SK-N-SH treated with all-trans-retinoic acid at 6 μM for 48 hours (cell line): ENCODE data around the gene USP22.

Experiments used
- ATAC-seq: fragments of 200-7000 bp; cut with Tn5 transposase; 3 replicates; pipeline ENCODE4 v1.9.1; 2020; ENCODE audit warnings: mild to moderate bottlenecking, moderate library complexity
- ARNTL ChIP-seq: fragments of 450-650 bp; formaldehyde crosslinking; IDR thresholded peaks from 2 replicates; pipeline ENCODE4 v1.5.0; 2020; ENCODE audit warnings: low read depth, mild to moderate bottlenecking, moderate library complexity, borderline replicate concordance
- BACH2 ChIP-seq: fragments of 250-450 bp; sonication (Bioruptor Pico); IDR thresholded peaks from 2 replicates; pipeline ENCODE4 v1.9.0; 2021; ENCODE audit warnings: mild to moderate bottlenecking, borderline replicate concordance
- CREB5 ChIP-seq: fragments of 250-450 bp; sonication (Bioruptor Pico); IDR thresholded peaks from 2 replicates; pipeline ENCODE4 v1.5.1; 2020; ENCODE audit warnings: low read depth, mild to moderate bottlenecking, moderate library complexity
- CSDC2 ChIP-seq: fragments of 250-450 bp; sonication (Bioruptor Pico); IDR thresholded peaks from 2 replicates; pipeline ENCODE4 v1.5.0; 2020; ENCODE audit warnings: mild to moderate bottlenecking, moderate library complexity
- ESRRG ChIP-seq: fragments of 250-450 bp; sonication (Bioruptor Pico); IDR thresholded peaks from 2 replicates; pipeline ENCODE4 v1.6.1; 2021; ENCODE audit warnings: mild to moderate bottlenecking
- GLIS3 ChIP-seq: fragments of 250-450 bp; sonication (Bioruptor Pico); IDR thresholded peaks from 2 replicates; pipeline ENCODE4 v1.5.0; 2020; ENCODE audit warnings: mild to moderate bottlenecking, moderate library complexity
- ISL1 ChIP-seq: fragments of 250-450 bp; sonication (Bioruptor Pico); IDR thresholded peaks from 2 replicates; pipeline ENCODE4 v2.1.2; 2022; ENCODE audit warnings: mild to moderate bottlenecking, moderate library complexity
- OSR1 ChIP-seq: fragments of 250-450 bp; sonication (Bioruptor Pico); IDR thresholded peaks from 2 replicates; pipeline ENCODE4 v1.8.0; 2022; ENCODE audit warnings: moderate library complexity, mild to moderate bottlenecking, inconsistent platforms
- PPARA ChIP-seq: fragments of 250-450 bp; sonication (Bioruptor Pico); IDR thresholded peaks from 2 replicates; pipeline ENCODE4 v1.5.0; 2020; ENCODE audit warnings: mild to moderate bottlenecking, borderline replicate concordance
- RARB ChIP-seq: fragments of 250-450 bp; sonication (Bioruptor Pico); IDR thresholded peaks from 2 replicates; pipeline ENCODE4 v1.8.0; 2021; ENCODE audit warnings: mild to moderate bottlenecking, moderate library complexity
- SNAI2 ChIP-seq: fragments of 250-450 bp; sonication (Bioruptor Pico); IDR thresholded peaks from 2 replicates; pipeline ENCODE4 v1.5.0; 2020; ENCODE audit warnings: mild to moderate bottlenecking, moderate library complexity
- TCF4 ChIP-seq: fragments of 250-450 bp; sonication (Bioruptor Pico); IDR thresholded peaks from 2 replicates; pipeline ENCODE4 v1.8.0; 2021; ENCODE audit warnings: mild to moderate bottlenecking, moderate library complexity, borderline replicate concordance
- ZC3H10 ChIP-seq: fragments of 250-450 bp; sonication (Bioruptor Pico); IDR thresholded peaks from 2 replicates; pipeline ENCODE4 v1.5.1; 2021; ENCODE audit warnings: mild to moderate bottlenecking, moderate library complexity
- ZFP3 ChIP-seq: fragments of 250-450 bp; sonication (Bioruptor Pico); IDR thresholded peaks from 2 replicates; pipeline ENCODE4 v1.5.0; 2020; ENCODE audit warnings: mild to moderate bottlenecking, moderate library complexity
- ZFP30 ChIP-seq: fragments of 450-650 bp; formaldehyde crosslinking; IDR thresholded peaks from 2 replicates; pipeline ENCODE4 v1.5.0; 2022; ENCODE audit warnings: mild to moderate bottlenecking, moderate library complexity
- ZNF565 ChIP-seq: fragments of 450-650 bp; formaldehyde crosslinking; conservative IDR thresholded peaks from 2 replicates; pipeline ENCODE4 v1.5.0; 2020; ENCODE audit warnings: low read depth, mild to moderate bottlenecking, moderate library complexity
- ZNF70 ChIP-seq: fragments of 450-650 bp; formaldehyde crosslinking; IDR thresholded peaks from 2 replicates; pipeline ENCODE4 v1.5.0; 2020; ENCODE audit warnings: mild to moderate bottlenecking, moderate library complexity
- ZNF8 ChIP-seq: fragments of 450-650 bp; formaldehyde crosslinking; IDR thresholded peaks from 2 replicates; pipeline ENCODE4 v1.5.0; 2020; ENCODE audit warnings: mild to moderate bottlenecking, moderate library complexity
- TF ChIP-seq, protein P1 (sequence below): fragments of 250-450 bp; sonication (Bioruptor Pico); IDR thresholded peaks from 2 replicates; pipeline ENCODE4 v1.8.0; 2020; ENCODE audit warnings: mild to moderate bottlenecking, moderate library complexity, borderline replicate concordance
- TF ChIP-seq, protein P2 (sequence below): fragments of 250-450 bp; sonication (Bioruptor Pico); IDR thresholded peaks from 2 replicates; pipeline ENCODE4 v1.5.0; 2020; ENCODE audit warnings: mild to moderate bottlenecking, moderate library complexity
- TF ChIP-seq, protein P3 (sequence below): fragments of 250-450 bp; sonication (Bioruptor Pico); IDR thresholded peaks from 2 replicates; pipeline ENCODE4 v1.8.0; 2021; ENCODE audit warnings: low read depth, mild to moderate bottlenecking, moderate library complexity, borderline replicate concordance

USP22 gene

GRCh38 chr17:21030375-21030774 is 12.4 kb downstream of the USP22 start:
- ATAC-seq = no peak
- TF ChIP-seq BACH2 (CRISPR knock-in tag) (no peak), ZFP30 (CRISPR knock-in tag) (no peak), ARNTL (CRISPR knock-in tag) (no peak), ZNF565 (CRISPR knock-in tag) (no peak), CREB5 (CRISPR knock-in tag) (no peak), SNAI2 (CRISPR knock-in tag) (no peak), TCF4 (CRISPR knock-in tag) (no peak), RARB (no peak), ZC3H10 (no peak), OSR1 (CRISPR knock-in tag) (no peak)
- TF ChIP-seq, all 23 proteins: peak for 0

DNA sequence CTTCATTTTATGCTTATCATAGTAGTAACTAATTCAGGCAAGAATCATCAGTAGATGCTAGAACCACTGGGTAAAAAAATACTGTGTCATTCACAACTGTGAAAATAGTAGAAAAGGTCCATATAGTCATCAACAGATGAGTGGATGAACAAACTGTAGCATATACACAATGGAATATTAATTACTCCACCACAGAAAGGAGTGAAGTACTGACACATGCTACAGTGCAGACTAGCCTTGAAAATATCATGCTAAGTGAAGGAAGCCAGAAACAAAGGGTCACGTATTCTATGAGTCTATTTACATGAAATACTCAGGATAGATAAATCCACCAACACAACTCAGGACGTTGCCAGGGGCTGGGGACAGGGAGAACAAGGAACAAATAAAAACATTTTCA is 13.3 kb downstream of the USP22 start:
- TF ChIP-seq, protein P1, sequence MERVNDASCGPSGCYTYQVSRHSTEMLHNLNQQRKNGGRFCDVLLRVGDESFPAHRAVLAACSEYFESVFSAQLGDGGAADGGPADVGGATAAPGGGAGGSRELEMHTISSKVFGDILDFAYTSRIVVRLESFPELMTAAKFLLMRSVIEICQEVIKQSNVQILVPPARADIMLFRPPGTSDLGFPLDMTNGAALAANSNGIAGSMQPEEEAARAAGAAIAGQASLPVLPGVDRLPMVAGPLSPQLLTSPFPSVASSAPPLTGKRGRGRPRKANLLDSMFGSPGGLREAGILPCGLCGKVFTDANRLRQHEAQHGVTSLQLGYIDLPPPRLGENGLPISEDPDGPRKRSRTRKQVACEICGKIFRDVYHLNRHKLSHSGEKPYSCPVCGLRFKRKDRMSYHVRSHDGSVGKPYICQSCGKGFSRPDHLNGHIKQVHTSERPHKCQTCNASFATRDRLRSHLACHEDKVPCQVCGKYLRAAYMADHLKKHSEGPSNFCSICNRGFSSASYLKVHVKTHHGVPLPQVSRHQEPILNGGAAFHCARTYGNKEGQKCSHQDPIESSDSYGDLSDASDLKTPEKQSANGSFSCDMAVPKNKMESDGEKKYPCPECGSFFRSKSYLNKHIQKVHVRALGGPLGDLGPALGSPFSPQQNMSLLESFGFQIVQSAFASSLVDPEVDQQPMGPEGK (CRISPR knock-in tag) = no peak
- TF ChIP-seq RARB (no peak), ZNF70 (CRISPR knock-in tag) (no peak), CREB5 (CRISPR knock-in tag) (no peak), PPARA (CRISPR knock-in tag) (no peak), TCF4 (CRISPR knock-in tag) (no peak), ZFP30 (CRISPR knock-in tag) (no peak), ZNF565 (CRISPR knock-in tag) (no peak), CSDC2 (CRISPR knock-in tag) (no peak), ZC3H10 (no peak), BACH2 (CRISPR knock-in tag) (no peak)

GRCh38 chr17:21029036-21029435 is 13.8 kb downstream of the USP22 start:
- TF ChIP-seq, protein P1 (CRISPR knock-in tag) = no peak
- TF ChIP-seq CREB5 (CRISPR knock-in tag) = no peak
- TF ChIP-seq RARB = no peak
- TF ChIP-seq TCF4 (CRISPR knock-in tag) = no peak
- no peak for TF ChIP-seq SNAI2 (CRISPR knock-in tag)
- TF ChIP-seq PPARA (CRISPR knock-in tag) = no peak
- no peak for TF ChIP-seq ISL1
- no peak for TF ChIP-seq ZNF8 (CRISPR knock-in tag)
- TF ChIP-seq ZFP30 (CRISPR knock-in tag) = no peak
- no peak for ATAC-seq

More for the DNA sequence above, 13.3 kb downstream of the USP22 start:
- ATAC-seq = no peak

GRCh38 chr17:21028192-21028591 is 14.6 kb downstream of the USP22 start:
- ATAC-seq = no peak
- TF ChIP-seq TCF4 (CRISPR knock-in tag) (no peak), ESRRG (CRISPR knock-in tag) (no peak), ZNF8 (CRISPR knock-in tag) (no peak), ZC3H10 (no peak), CREB5 (CRISPR knock-in tag) (no peak), ZNF565 (CRISPR knock-in tag) (no peak), ZFP3 (CRISPR knock-in tag) (no peak), ZNF70 (CRISPR knock-in tag) (no peak), GLIS3 (CRISPR knock-in tag) (no peak)
- TF ChIP-seq, protein P2, sequence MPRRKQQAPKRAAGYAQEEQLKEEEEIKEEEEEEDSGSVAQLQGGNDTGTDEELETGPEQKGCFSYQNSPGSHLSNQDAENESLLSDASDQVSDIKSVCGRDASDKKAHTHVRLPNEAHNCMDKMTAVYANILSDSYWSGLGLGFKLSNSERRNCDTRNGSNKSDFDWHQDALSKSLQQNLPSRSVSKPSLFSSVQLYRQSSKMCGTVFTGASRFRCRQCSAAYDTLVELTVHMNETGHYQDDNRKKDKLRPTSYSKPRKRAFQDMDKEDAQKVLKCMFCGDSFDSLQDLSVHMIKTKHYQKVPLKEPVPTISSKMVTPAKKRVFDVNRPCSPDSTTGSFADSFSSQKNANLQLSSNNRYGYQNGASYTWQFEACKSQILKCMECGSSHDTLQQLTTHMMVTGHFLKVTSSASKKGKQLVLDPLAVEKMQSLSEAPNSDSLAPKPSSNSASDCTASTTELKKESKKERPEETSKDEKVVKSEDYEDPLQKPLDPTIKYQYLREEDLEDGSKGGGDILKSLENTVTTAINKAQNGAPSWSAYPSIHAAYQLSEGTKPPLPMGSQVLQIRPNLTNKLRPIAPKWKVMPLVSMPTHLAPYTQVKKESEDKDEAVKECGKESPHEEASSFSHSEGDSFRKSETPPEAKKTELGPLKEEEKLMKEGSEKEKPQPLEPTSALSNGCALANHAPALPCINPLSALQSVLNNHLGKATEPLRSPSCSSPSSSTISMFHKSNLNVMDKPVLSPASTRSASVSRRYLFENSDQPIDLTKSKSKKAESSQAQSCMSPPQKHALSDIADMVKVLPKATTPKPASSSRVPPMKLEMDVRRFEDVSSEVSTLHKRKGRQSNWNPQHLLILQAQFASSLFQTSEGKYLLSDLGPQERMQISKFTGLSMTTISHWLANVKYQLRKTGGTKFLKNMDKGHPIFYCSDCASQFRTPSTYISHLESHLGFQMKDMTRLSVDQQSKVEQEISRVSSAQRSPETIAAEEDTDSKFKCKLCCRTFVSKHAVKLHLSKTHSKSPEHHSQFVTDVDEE (CRISPR knock-in tag) = no peak
- TF ChIP-seq, protein P3, sequence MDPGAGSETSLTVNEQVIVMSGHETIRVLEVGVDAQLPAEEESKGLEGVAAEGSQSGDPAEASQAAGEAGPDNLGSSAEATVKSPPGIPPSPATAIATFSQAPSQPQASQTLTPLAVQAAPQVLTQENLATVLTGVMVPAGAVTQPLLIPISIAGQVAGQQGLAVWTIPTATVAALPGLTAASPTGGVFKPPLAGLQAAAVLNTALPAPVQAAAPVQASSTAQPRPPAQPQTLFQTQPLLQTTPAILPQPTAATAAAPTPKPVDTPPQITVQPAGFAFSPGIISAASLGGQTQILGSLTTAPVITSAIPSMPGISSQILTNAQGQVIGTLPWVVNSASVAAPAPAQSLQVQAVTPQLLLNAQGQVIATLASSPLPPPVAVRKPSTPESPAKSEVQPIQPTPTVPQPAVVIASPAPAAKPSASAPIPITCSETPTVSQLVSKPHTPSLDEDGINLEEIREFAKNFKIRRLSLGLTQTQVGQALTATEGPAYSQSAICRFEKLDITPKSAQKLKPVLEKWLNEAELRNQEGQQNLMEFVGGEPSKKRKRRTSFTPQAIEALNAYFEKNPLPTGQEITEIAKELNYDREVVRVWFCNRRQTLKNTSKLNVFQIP (CRISPR knock-in tag) = no peak
